HG02588 (cell line): ENCODE results near the gene MOV10.

ENCODE experiments used
- ATAC-seq: cut with Tn5 transposase; IDR thresholded peaks from one replicate; pipeline ENCODE4 v1.9.1; 2021; ENCODE audit warnings: mild to moderate bottlenecking, moderate library complexity; ENCODE audit not compliant: unreplicated experiment

The MOV10 gene

GRCh38 chr1:112729909-112730308 lies 55.5 kb downstream of the MOV10 start:
- no peak for ATAC-seq

- ATAC-seq, result no peak
Measured at GRCh38 chr1:112731451-112731850, 57.0 kb downstream of the MOV10 start.

GRCh38 chr1:112735752-112736151 lies 61.3 kb downstream of the MOV10 start:
- no peak for ATAC-seq

- no peak for ATAC-seq
Measured at GRCh38 chr1:112737573-112737972, 63.1 kb downstream of the MOV10 start.

- ATAC-seq, result no peak
Measured at GRCh38 chr1:112743174-112744008, 68.9 kb downstream of the MOV10 start.

GRCh38 chr1:112744009-112744578 lies 69.6 kb downstream of the MOV10 start:
- ATAC-seq, result no peak

GRCh38 chr1:112748396-112748795 lies 73.9 kb downstream of the MOV10 start:
- ATAC-seq, result no peak
